HG03060 (cell line): ENCODE results near the gene NANP.

Experiments
- ATAC-seq: cut with Tn5 transposase; IDR thresholded peaks from one replicate; pipeline ENCODE4 v1.9.1; 2021; ENCODE audit warnings: low read depth, moderate number of reproducible peaks; ENCODE audit not compliant: unreplicated experiment

NANP gene

GRCh38 chr20:25573288-25574251 is 50.2 kb downstream of the NANP start:
- ATAC-seq: no peak

- ATAC-seq: no peak
Observed at GRCh38 chr20:25571817-25572216, 52.0 kb downstream of the NANP start.

- ATAC-seq: no peak
Observed at GRCh38 chr20:25571240-25571639, 52.6 kb downstream of the NANP start.

- no peak for ATAC-seq
Observed at GRCh38 chr20:25570148-25570530, 53.7 kb downstream of the NANP start.

- no peak for ATAC-seq
Observed at GRCh38 chr20:25567286-25567685, 56.5 kb downstream of the NANP start.

- no peak for ATAC-seq
Observed at GRCh38 chr20:25566821-25567220, 57.0 kb downstream of the NANP start.

GRCh38 chr20:25565578-25566157 is 58.1 kb downstream of the NANP start:
- no peak for ATAC-seq

- ATAC-seq: no peak
Observed at GRCh38 chr20:25563876-25564275, 59.9 kb downstream of the NANP start.

GRCh38 chr20:25563362-25563761 is 60.5 kb downstream of the NANP start:
- no peak for ATAC-seq
